ENCODE measurements around the gene AHNAK.
"Not testable (repeated sequence)": the region's sequence is repeated elsewhere in the genome, so short reads cannot be mapped to it uniquely, and the experiment has no call there.

AHNAK gene

DNA sequence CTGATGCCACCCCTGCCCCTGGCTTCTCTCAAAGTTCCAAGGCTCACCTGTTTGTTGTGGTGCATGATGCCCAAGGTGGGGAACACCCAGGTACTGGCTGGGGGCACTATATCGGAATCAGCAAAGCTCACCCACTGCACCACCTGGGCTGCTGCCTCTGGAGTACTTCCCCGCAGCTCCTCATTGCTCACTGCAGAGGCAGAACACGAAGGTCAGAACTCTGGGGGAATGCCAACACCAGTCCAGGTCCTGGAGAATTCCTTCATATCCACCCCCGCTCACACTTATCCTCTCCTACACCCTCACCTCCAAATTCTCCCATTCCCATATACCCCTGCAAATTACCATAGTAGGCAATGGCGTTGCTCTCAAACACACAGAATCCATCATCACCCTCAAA lies 24.9 kb upstream of the AHNAK start:
- not testable (repeated sequence) for DNase-seq

DNA sequence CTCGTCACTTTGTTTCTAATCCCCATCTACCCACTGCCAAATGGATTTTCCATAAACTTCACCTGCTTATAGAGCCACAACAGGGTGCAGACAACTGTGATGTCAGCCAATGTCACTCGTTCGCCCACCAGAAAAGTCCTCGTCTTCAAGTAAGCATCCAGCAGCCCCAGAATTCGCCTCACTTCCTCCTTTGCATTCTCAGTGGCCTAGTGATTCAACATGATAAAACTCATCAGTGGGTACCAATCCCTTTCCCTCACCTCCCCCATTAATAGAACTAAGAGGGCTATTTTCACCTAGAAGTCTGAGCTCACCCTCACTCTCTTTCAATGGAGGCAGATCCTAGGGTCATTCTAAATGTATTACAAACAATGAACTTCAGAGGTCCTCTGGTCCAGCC lies 24.3 kb upstream of the AHNAK start:
- not testable (repeated sequence) for DNase-seq

DNA sequence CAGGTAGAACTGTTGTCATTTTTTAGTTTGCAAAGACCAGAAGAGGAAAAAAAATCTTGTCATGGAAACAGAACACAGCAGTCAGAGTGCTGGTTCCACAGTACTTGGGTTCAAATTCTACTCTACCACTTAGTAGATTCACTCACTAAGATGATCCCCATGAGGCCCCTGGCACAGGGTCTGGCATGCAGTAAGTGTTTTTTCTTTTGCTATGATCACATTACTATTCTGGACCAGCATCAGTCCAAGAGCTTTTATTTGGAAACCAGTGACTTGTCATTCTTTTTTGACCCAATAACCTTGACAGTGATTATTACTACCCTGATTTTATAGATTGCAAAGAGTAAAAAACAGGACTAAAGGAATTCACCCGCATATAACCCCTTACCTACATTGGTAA lies 23.0 kb upstream of the AHNAK start:
- no peak for DNase-seq

DNA sequence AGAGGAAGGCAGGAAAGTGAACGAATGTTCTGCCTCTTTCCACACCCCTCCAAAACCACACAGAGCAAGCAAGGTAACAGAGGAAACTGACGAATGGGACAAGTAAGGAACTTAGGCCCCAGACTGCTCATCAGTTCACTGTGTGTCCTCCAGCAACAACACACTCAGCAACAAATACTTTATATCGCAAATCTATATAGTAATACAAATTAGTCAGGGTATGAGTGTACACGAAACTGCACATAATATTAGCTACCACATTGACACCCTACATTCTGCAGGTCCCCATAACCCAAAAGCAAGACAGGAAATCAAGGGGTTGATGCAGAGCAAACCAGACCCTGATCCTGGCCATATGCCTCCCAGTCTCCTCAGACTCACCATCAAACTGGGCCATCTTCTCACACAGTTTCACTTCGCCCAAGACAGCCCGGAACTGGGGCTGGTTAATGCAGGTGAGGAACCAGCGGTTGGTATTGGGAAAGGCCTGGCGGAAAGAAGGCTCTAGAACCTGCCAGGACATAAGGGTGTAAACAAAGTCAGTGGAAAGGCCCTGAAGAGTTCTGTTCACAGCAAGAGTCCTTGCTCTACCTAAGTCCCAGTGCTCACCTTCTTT lies 20.5 kb upstream of the AHNAK start:
- no peak for DNase-seq

DNA sequence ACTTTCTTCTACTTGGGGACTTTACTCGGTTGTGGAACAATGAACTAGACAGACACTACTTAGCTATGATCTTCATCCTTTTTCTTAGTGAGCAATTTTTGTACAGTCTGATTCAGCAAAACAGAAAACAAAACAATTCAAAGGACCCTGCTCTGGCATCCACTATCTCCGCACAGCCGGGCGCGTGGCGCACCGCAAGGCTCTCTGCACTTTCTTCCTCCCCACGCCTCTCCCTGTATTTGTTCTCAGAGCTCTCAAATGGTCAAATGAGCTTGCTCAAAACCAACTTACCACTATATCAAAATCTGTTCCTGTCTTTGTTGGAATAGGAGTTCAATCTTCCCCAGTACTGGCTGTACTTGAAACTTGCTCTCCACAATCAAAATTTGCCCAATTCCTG lies 19.6 kb upstream of the AHNAK start:
- no peak for DNase-seq

DNA sequence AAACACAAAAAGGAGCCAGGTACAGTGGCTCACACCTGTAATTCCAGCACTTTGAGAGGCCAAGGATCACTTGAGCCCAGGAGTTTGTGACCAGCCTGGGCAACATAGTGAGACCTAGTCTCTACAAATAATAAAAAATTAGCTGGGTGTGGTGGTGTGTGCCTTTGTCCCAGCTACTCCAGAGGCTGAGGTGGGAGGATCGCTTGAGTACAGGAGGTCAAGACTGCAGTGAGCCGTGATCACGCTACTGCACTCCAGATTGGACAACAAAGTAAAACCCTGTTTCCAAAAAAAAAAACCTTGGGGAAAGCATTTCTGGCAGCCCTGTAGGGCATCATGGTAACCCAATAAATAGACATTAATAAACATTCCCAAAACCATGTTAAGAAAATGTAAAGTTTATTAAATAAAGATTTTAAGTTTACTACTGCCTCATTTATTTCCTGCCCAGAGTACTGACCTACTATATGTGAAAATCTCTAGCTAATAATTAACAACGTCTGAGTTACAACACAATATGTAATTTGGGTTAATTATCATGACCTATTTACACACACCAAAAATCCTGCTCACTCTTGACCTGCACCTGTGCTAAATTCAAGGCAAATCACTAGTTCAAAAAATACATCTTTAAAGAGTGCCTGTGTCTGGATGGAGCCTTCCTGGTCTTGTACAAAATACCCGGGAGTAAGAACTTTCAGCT lies 18.6 kb upstream of the AHNAK start:
- DNase-seq = no peak

DNA sequence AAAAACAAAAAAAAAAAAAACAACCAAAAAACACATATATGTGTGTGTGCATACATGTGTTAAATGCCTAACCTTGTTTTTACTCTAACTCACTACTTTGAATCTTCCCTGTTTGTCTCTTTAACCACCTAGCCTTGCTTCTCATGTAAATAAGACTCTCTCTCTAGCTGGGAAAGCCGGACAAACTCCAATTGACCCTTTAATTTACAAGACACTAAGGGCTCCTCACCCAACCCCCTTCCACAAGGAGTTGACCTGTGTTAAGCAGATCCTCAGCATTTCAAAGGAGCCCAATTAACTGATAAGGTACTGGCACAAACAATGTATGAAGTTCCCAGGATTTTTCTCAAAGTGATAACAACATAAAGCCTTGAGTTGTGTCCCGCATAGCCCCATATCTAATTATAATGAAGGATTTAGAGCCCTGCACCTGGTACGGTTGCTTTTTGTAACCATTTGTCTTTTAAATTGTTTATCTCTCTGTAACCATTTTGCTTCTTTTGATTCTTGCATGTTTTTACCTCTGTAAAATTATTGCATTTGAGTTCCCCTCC lies 15.1 kb upstream of the AHNAK start:
- not testable (repeated sequence) for DNase-seq

DNA sequence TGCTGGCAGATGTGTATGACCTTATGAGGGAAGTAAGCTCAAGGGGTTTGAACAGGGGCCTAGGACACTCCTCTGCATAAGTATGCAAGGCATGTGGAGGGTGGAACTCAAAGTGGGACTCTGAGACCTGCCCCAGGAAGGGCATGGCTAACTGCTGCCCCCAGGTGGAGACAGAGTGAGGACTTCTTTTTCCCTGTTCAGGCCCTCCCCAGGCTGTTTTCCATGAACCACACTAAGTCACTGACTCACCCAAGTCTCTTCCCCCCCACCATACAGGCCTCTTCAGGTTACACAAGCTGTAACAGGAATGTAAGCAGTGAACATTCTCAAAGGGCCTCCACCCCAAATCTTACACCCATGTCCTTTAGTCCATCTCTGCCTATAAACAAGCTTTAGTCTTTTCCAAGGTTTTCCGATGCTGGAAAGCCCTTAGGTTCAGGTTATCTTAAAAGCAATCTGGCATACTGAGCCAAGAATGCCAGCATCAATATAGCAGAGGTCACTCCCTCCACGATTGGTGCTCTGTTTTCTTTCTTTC lies 14.0 kb upstream of the AHNAK start:
- DNase-seq = peak; percentile 83

DNA sequence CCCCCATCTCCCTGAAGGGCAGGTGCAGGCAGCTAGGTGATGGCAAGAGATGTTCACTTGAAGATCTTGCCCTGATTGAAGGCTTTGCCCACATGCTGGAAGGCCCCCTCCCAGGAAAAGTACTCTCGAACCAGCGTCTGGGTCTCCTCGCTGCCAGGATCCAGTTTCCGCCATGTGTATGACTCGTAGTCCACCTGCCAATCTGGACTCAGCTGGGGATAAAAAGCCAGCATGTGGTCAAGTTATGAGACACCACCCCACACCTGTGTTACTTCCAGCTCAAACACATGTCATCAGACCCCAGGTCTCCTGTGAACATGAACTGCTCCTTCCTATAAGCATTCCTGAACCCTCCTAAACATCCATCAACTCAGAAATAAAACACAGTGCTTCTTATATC lies 13.0 kb upstream of the AHNAK start:
- not testable (repeated sequence) for DNase-seq

DNA sequence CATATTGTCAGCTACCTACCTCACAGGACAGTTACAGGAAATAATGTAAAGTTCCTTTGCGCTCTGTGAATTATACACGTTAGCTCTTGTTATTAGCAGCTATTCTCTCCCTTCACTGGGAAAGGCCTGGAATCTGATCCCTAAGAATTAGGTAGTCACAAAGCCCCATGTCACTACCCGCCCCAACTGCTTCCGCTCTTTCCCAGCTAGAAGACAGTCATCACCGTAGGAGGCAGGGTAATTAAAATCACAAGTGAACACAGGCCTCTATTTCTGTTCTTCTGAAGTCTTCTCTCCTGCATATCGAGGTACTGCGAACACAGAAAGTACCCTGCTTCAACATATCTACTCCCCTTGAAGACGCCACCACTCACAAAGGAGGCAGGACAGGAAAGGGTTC lies 12.6 kb upstream of the AHNAK start:
- no peak for DNase-seq

DNA sequence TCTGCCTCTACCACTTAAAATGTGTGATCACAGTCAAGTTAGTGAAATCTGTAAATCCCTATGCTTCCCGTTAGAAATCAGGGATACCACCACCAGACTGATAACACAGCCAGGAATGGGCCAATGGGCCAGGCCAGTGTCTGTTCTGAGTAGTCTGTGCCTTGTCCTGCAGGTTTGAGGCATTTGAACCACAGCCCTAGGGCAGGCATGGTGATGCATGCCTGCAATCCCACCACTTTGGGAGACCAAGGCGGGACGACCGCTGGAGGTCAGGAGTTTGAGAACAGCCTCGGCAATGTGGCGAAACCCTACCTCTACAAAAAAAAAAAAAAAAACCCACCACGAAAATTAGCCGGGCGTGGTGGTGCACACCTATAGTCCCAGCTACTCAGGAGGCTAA lies 12.1 kb upstream of the AHNAK start:
- no peak for DNase-seq

DNA sequence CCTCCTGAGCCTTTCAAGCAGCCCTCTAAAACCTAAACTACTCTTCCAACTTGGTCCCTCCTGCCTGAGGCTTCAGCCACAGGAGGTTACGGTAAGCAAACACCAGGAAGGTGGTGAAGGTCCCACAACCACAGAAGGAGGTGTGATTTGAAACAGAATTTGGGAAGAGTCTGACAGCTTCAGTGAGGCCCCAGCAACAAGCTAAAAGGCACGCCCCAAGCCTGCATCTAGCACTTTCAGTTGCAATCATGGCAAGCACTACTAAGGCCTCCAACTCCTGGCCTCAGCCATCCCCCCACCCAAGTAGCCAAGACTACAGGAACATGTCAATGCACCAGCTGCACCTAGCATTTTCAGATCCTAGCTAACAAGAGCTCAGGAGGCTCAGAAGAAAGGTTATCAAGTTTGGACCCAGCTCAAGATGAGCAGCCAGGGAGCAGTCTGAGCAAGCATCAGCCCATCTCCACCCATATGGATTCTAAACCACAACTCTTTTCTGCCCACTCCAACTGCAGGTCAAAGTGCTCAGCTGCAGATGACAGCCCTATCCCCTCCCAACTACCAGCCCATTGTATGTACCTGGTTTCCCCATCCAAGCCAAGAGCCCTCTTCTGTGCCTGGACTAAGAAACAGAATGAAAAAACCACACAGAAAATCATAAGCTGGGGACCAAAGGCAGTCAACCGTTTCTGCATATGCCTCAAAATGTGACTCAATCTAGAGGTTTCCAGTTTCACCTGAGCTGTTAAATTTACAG lies 10.4 kb upstream of the AHNAK start:
- DNase-seq = peak; percentile 78

DNA sequence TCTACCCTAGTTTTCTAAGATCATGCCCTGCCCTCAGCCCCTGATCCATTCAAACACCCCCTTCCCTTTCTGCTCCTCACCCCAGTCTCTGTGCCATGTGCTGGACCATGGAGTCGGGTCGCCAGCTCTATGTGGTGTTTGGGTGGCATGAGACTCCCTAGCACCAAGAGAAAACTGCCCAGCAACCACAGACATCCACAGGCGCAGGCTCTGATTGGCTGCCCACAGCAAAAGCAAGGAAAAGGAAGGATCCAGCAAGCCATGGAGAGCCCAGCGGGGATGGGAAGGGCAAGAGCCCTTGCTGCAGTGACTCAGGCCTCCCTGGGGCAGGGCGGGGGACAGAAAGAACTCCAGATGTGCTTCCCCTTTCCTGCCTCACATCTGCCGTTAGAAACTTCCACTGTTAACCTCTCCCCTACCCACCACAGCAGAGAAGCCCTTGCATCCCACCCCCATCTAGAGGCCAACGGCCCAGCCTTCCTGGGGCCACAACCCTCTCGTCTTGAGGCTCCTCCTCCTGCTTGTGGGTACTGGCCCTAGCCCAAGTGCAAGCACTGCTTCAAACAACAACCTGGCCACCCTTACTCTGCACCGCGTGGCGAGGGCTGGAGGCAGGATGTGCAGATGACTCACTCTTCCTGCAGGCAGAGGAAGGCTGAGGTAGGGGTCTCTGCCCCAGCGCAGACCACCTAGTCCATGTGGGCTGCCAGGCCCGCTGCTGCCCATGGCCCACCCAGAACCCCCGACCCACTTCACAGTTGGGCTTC lies 9.7 kb upstream of the AHNAK start:
- DNase-seq = peak; percentile 87

DNA sequence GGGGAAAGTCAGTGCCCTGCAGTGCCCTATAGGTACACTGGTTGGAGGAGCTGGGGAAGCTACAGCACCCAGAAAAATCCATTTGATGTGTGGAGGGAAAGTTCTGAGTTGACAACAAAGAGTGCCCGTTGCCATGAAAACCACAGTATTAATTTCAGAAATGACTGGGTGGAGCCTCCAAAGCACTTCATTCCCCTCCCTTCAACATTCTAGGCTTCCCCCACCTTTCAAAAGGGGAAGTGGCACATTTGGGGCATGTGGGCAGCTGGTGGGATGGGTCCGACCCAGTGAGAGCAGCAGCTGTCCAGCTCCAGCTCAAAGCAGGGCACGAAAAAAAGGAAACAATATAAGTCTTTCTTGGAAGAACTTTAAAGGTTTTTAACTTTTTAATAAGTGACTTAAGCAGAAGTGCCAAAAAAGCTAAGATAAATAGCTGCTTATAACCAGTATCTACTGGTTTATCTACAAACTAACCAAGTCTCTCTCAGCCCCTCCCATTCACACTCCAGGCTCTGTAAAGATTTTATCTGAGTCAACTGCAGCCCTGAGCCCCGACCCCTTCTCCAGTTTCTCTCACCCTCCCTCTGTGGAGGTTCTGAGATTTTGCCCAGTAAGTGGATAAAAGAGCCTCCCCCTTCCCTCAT lies 9.0 kb upstream of the AHNAK start:
- DNase-seq = peak; percentile 62

DNA sequence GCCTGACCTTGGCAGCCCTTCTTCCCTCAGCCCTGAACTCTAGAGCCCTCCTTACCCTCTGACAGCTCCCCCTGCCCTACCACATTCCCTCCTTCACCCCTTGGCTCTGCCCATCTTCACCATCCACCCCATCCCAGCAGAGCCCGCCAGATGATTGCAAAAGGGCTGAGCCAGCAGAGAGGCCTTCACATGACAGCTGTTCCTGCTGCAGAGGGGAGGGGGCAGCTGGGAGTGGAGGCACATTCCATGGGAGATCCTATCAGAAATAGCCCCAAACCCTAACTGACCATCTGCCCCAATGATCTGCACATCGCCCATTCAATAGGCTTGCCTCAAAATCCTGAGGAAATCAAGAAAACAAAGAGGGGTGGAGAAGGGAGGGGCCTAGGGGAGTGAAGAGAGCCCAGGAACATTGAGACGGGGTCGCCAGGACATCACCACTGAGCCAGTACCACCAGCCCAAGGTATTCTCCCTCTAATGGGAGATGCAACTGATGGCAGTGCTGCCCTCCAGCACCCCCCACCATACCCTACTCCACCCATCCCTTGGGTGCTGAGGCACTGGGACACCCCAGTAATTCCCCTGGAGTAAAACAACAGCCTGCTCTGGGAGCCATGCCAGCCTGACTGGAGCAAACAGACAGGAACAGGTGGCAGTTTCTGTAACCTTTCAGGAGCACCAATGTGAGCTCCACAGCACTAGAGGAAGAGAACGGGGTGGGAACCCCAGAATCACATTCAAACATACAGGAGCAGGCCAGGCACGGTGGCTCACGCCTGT lies 8.0 kb upstream of the AHNAK start:
- DNase-seq = no peak

DNA sequence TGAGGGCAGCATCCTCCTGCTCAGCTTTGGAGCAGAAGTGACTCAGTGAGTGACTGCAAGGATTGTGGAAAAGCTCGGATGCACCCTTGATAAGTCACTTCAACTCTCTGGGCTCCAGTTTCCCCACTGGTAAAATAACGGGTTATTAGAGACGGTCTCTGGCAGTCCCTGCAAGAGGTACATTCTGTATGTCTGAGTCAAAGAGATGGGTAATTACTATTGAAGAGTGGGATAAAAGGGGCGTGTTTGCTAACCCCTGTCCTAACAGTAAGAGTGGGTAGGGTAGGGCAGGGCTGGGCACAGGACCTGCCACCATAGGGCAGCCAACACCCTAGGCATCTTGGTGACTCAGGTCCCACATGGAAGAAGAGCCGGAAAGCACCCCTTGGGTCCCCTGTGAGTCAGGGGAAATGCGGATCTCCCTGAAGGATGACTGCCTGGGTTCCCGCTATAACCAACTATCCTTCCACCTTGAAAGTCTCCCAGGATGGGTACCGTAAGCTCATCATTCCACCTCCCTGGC lies 7.3 kb upstream of the AHNAK start:
- no peak for DNase-seq

DNA sequence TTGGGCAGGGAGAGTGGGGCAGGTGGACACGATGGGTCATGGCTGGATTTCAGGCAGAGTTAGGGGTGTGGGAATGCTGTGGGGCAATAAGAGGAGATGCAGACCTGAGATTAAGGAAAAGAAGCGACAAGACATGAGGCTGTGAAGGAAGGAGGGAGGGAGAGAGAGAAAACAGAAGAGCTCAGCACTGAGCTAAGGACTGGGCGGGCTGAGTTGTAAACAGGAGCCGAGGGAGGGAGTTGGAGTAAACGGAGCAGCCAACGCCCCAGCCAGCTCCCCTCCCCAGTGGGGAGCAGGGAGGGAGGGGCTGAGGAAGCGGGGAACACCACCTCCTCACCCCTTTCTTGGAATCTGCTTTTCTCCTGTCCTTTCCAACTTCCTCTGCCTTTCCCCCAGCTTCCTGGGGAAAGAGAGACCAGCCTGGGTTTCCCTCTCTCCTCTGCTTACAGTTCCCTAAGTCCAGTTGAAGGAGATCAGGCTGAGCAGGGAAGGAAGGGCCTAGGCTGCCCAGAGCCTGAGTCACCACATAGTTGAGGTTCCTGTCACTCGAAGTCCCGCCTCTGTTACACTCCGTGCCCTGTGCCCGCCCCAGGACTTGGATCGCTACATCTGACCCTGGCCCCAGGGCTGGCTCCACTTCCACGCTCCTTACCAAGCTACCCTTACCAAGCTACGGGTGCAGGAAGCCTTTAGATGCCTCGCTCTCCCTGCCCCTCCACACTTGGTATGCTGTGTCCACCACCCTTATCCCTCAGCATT lies 6.7 kb upstream of the AHNAK start:
- peak; percentile 62 for DNase-seq

DNA sequence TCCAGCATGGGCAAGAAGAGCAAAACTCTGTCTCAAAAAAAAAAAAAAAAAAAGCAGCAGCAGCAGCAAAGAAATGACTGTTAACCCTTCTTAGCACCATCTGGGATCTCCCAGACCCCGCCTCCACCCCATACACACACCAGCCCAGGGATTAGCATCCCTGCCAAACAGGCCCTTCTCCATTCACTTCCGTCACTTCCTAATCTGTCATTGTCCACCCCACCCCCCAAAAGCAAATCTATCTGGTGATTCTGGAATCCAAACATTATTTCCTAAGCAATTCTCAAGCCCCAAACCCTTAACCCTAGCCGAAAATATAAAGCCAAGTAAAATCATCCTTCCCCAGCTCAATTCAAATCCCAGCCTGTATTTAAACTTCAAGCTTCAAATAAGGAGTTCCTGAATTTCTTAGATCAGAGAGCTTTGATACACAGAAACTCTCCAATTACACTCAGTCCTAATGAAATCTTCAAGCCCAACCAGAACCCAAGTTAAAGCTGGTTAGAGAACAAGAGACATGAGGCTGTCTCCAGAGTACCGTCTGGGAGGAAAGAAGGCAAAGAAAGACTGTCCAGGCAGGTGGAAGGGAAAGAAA lies 6.0 kb upstream of the AHNAK start:
- no peak for DNase-seq

DNA sequence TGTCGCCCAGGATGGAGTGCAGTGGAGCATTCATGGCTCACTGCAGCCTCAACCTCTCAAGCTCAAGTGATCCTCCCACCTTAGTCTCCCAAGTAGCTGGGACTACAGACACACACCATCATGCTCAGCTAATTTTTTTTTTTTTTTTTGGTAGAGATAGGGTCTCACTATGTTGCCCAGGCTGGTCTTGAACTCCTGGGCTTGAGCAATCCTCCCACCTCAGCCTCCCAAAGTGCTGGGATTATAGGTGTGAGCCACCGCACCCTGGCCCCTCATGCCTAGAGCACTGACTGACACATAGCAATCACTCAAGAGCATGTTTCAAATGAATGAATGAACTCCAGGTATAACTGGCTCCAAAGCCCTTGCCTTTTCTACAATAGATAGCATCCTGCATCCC lies 3.9 kb upstream of the AHNAK start:
- DNase-seq = not testable (repeated sequence)
